A673 (cell line): Measurements from ENCODE around the gene TBL2.

Source experiments
- CTCF ChIP-seq: fragments of 300-800, 200-600 bp; sonication (generic); conservative IDR thresholded peaks from 2 replicates; pipeline ENCODE4 v1.5.1; 2017; ENCODE audit warnings: low read depth, mild to moderate bottlenecking, antibody characterized with exemption, low read length, moderate library complexity, mixed read lengths
- EZH2 ChIP-seq: fragments of 200-600 bp; sonication (generic); IDR thresholded peaks from 2 replicates; pipeline ENCODE4 v1.6.1; 2017; ENCODE audit warnings: borderline replicate concordance, low read depth, mild to moderate bottlenecking, mixed read lengths, antibody characterized with exemption, low read length; ENCODE audit not compliant: poor library complexity, severe bottlenecking

GRCh38 chr7:73597978-73598782, 19.8 kb upstream of the TBL2 start:
- TF ChIP-seq EZH2 (no peak), CTCF (no peak)
